ENCODE data around the gene FBXL5.

DNA sequence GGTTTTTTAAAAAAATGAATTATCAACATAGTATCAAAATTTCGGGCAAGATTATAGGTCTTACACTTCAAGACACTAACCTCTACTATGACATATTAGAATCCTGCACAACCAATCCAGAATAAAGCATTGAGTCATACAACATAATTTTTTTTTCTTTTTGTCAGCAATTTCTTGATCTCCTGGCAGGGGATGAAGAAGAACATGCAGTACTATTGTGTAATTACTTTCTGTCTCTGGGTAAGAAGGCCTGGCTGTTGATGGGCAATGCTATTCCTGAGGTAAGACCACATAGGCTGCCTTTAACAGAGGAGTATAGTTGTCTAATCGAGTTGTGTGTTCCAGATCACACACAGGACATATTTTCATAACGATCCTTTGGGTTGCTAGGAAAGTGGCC lies 67.5 kb downstream of the FBXL5 start:
- TF ChIP-seq POLR2A (IDR thresholded peaks at IDR 0.05) (no peak), POLR2AphosphoS5 (IDR thresholded peaks at IDR 0.05) (no peak)
- TF ChIP-seq, protein P1, sequence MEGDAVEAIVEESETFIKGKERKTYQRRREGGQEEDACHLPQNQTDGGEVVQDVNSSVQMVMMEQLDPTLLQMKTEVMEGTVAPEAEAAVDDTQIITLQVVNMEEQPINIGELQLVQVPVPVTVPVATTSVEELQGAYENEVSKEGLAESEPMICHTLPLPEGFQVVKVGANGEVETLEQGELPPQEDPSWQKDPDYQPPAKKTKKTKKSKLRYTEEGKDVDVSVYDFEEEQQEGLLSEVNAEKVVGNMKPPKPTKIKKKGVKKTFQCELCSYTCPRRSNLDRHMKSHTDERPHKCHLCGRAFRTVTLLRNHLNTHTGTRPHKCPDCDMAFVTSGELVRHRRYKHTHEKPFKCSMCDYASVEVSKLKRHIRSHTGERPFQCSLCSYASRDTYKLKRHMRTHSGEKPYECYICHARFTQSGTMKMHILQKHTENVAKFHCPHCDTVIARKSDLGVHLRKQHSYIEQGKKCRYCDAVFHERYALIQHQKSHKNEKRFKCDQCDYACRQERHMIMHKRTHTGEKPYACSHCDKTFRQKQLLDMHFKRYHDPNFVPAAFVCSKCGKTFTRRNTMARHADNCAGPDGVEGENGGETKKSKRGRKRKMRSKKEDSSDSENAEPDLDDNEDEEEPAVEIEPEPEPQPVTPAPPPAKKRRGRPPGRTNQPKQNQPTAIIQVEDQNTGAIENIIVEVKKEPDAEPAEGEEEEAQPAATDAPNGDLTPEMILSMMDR (IDR thresholded peaks at IDR 0.05): no peak

All from breast epithelium (tissue), 3 donors.